PFSK-1 (cell line): ENCODE data around the gene ERP27. TPM values are rescaled to one million over a fixed set of nuclear protein-coding genes. Genes with fewer than 3 reads are reported as not detected.

Experiments
- FOXP2 ChIP-seq: optimal IDR thresholded peaks from 2 replicates; pipeline ENCODE3; 2011; ENCODE audit warnings: borderline replicate concordance, control low read depth, inconsistent platforms; ENCODE audit not compliant: insufficient read depth; ENCODE audit errors: extremely low read length, extremely low read depth
- POLR2AphosphoS5 ChIP-seq: IDR thresholded peaks from 2 replicates; pipeline ENCODE4 v1.6.1; 2012; ENCODE audit warnings: low read depth, mild to moderate bottlenecking, control low read depth, low read length, moderate library complexity
- SIN3A ChIP-seq: IDR thresholded peaks from 2 replicates; pipeline ENCODE4 v1.6.1; 2012; ENCODE audit warnings: mild to moderate bottlenecking, low read length, moderate library complexity, borderline replicate concordance; ENCODE audit not compliant: insufficient read depth
- TAF1 ChIP-seq: IDR thresholded peaks from 2 replicates; pipeline ENCODE4 v1.6.1; 2012; ENCODE audit warnings: low read length, control low read depth, borderline replicate concordance; ENCODE audit not compliant: insufficient read depth
- polyA plus RNA-seq: library from polyadenylated mRNA; unstranded; fragments of >200 nt; gene quantifications from one replicate; pipeline ENCODE4 v1.2.1, GENCODE V29; 2012; ENCODE audit warnings: low read depth, missing spikeins; ENCODE audit not compliant: insufficient read length
- TF ChIP-seq, protein P1 (sequence below), 2 experiments: IDR thresholded peaks; 2 replicates each; pipeline versions ENCODE4 v1.6.1 to v1.8.0; 2011 to 2012; ENCODE audit warnings: low read depth in 2 of 2, low read length in 2 of 2, control low read depth in 1 of 2, inconsistent platforms in 1 of 2, mild to moderate bottlenecking in 1 of 2, moderate library complexity in 1 of 2; ENCODE audit not compliant: insufficient read depth in 1 of 2

Gene ERP27
- polyA plus RNA-seq = 0.39 TPM

GRCh38 chr12:14938301-14938700 is at the start of gene ERP27:
ERP27 (minus strand) TSS chr12:14938537; CDS start chr12:14938508, 29 bp downstream.
- no peak for TF ChIP-seq FOXP2
- no peak for TF ChIP-seq POLR2AphosphoS5
- no peak for TF ChIP-seq TAF1
- TF ChIP-seq, protein P1, sequence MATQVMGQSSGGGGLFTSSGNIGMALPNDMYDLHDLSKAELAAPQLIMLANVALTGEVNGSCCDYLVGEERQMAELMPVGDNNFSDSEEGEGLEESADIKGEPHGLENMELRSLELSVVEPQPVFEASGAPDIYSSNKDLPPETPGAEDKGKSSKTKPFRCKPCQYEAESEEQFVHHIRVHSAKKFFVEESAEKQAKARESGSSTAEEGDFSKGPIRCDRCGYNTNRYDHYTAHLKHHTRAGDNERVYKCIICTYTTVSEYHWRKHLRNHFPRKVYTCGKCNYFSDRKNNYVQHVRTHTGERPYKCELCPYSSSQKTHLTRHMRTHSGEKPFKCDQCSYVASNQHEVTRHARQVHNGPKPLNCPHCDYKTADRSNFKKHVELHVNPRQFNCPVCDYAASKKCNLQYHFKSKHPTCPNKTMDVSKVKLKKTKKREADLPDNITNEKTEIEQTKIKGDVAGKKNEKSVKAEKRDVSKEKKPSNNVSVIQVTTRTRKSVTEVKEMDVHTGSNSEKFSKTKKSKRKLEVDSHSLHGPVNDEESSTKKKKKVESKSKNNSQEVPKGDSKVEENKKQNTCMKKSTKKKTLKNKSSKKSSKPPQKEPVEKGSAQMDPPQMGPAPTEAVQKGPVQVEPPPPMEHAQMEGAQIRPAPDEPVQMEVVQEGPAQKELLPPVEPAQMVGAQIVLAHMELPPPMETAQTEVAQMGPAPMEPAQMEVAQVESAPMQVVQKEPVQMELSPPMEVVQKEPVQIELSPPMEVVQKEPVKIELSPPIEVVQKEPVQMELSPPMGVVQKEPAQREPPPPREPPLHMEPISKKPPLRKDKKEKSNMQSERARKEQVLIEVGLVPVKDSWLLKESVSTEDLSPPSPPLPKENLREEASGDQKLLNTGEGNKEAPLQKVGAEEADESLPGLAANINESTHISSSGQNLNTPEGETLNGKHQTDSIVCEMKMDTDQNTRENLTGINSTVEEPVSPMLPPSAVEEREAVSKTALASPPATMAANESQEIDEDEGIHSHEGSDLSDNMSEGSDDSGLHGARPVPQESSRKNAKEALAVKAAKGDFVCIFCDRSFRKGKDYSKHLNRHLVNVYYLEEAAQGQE (IDR thresholded peaks at IDR 0.05; ENCODE audit: insufficient read depth in 1 of 2, low read depth in 2 of 2, low read length in 2 of 2) = no peak
- no peak for TF ChIP-seq SIN3A

GRCh38 chr12:14988035-14988434 is 49.7 kb upstream of the ERP27 start:
- no peak for TF ChIP-seq FOXP2
- TF ChIP-seq POLR2AphosphoS5 = no peak
- no peak for TF ChIP-seq SIN3A
- TF ChIP-seq, protein P1 (IDR thresholded peaks at IDR 0.05; ENCODE audit: insufficient read depth in 1 of 2, low read depth in 2 of 2, low read length in 2 of 2) = no peak
- TF ChIP-seq TAF1 = no peak

- TF ChIP-seq FOXP2 (no peak), SIN3A (no peak), POLR2AphosphoS5 (no peak), TAF1 (no peak)
- TF ChIP-seq, protein P1 (IDR thresholded peaks at IDR 0.05; ENCODE audit: insufficient read depth in 1 of 2, low read depth in 2 of 2, low read length in 2 of 2) = no peak
Observed at GRCh38 chr12:14986449-14986848, 48.1 kb upstream of the ERP27 start.

DNA sequence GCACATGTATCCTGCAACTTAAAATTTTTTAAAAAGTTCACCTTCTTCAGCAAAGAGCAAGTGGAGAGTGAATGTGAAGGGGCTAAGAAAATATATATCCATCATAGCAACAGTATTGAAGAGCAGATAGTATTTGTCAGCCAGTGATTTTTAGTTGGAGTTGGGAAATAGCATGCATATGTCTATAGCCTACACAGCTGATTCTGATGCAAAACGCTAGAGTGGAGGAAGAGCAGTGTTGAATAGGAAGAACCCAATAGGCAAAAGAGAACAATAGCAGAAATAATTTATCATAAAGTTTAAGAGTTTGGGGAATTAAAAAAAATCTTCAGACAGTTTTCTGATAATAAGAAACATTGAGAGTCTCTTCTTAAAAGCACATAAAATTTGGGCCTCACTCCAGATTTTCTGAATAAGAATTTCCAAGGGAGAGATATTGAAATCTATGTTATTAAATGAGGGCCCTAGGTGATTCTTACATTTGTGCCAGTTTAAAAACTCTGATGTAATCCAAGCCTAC is 46.5 kb upstream of the ERP27 start:
- no peak for TF ChIP-seq FOXP2
- TF ChIP-seq TAF1 = no peak
- TF ChIP-seq POLR2AphosphoS5 = no peak

- TF ChIP-seq SIN3A (no peak), POLR2AphosphoS5 (no peak), TAF1 (no peak), FOXP2 (no peak)
- TF ChIP-seq, protein P1 (IDR thresholded peaks at IDR 0.05; ENCODE audit: insufficient read depth in 1 of 2, low read depth in 2 of 2, low read length in 2 of 2) = no peak
Observed at GRCh38 chr12:14984036-14984435, 45.7 kb upstream of the ERP27 start.
